Common myeloid progenitor, CD34-positive (primary cell): ENCODE measurements around the gene TMED4. TPM values are rescaled to one million over a fixed set of nuclear protein-coding genes. Genes with fewer than 3 reads are reported as not detected.

ENCODE experiments used
- CTCF ChIA-PET: fragments of 350-600 bp; sonication (Branson Sonifier 250); formaldehyde crosslinking; loops from one replicate; lab custom pipeline; 2021; ENCODE audit warnings: antibody characterized with exemption; lab: Charles Lee
- POLR2A ChIA-PET: fragments of 350-600 bp; sonication (Branson Sonifier 250); formaldehyde crosslinking; loops from one replicate; lab custom pipeline; 2021; ENCODE audit warnings: antibody characterized with exemption; lab: Charles Lee
- DNase-seq, 3 donors: peaks; one replicate each; pipeline versions ENCODE4 v3.0.0 to v3.0.0-alpha.2; 2013
- H3K27ac ChIP-seq, 2 experiments: 1 replicate in 1 of 2; 2 replicates in 1 of 2; pipeline ENCODE4 v1.7.0; 2013; ENCODE audit warnings: inconsistent platforms in 2 of 2, low read length in 2 of 2, mild to moderate bottlenecking in 2 of 2, low read depth in 1 of 2, moderate library complexity in 1 of 2; ENCODE audit not compliant: severe bottlenecking in 2 of 2, insufficient read depth in 1 of 2, poor library complexity in 1 of 2
- H3K27me3 ChIP-seq, 5 experiments: replicated peaks in 2 of 5; 1 replicate in 3 of 5; 2 replicates in 2 of 5; pipeline versions ENCODE4 v1.6.1 to v1.7.0; 2013; ENCODE audit warnings: low read length in 4 of 5, mild to moderate bottlenecking in 2 of 5, moderate library complexity in 2 of 5, inconsistent platforms in 1 of 5; ENCODE audit not compliant: insufficient read depth in 5 of 5, control insufficient read depth in 4 of 5
- H3K36me3 ChIP-seq, 4 experiments: 1 replicate in 2 of 4; 2 replicates in 2 of 4; pipeline versions ENCODE4 v1.6.1 to v1.7.0; 2013; ENCODE audit warnings: low read length in 3 of 4, control low read depth in 1 of 4, mild to moderate bottlenecking in 1 of 4; ENCODE audit not compliant: control insufficient read depth in 4 of 4, insufficient read depth in 4 of 4
- H3K4me1 ChIP-seq, 4 experiments: 1 replicate in 3 of 4; 2 replicates in 1 of 4; pipeline versions ENCODE4 v1.6.1 to v1.7.1; 2013; ENCODE audit warnings: low read length in 3 of 4, mild to moderate bottlenecking in 3 of 4, control low read depth in 1 of 4, inconsistent platforms in 1 of 4, moderate library complexity in 1 of 4; ENCODE audit not compliant: control insufficient read depth in 4 of 4, insufficient read depth in 4 of 4; ENCODE audit errors: control extremely low read depth in 1 of 4
- H3K4me3 ChIP-seq, 7 experiments: 1 replicate in 4 of 7; 2 replicates in 3 of 7; pipeline versions ENCODE4 v1.5.1 to v1.7.0; 2013; ENCODE audit warnings: mild to moderate bottlenecking in 7 of 7, low read length in 6 of 7, moderate library complexity in 6 of 7, inconsistent platforms in 2 of 7, low read depth in 2 of 7, control low read depth in 1 of 7; ENCODE audit not compliant: insufficient read depth in 4 of 7, control insufficient read depth in 1 of 7; ENCODE audit errors: extremely low read depth in 1 of 7
- H3K9me3 ChIP-seq, 5 experiments: 1 replicate in 4 of 5; 2 replicates in 1 of 5; pipeline versions ENCODE4 v1.6.1 to v1.7.1; 2013; ENCODE audit warnings: low read length in 4 of 5, mild to moderate bottlenecking in 2 of 5, inconsistent platforms in 1 of 5, low read depth in 1 of 5, moderate library complexity in 1 of 5; ENCODE audit not compliant: control insufficient read depth in 4 of 5, insufficient read depth in 2 of 5; ENCODE audit errors: control extremely low read depth in 1 of 5
- WGBS: methylation state at CpG from one replicate; pipeline ENCODE4 v1.1.5; 2013; ENCODE audit not compliant: insufficient coverage; 5-methylcytosine and 5-hydroxymethylcytosine counted together
- polyA plus RNA-seq: library from polyadenylated mRNA; unstranded; fragments of 120-200 nt; gene quantifications from one replicate; pipeline ENCODE4 v1.2.1, GENCODE V29; 2013

Gene TMED4
- polyA plus RNA-seq: 57.4 TPM

DNA sequence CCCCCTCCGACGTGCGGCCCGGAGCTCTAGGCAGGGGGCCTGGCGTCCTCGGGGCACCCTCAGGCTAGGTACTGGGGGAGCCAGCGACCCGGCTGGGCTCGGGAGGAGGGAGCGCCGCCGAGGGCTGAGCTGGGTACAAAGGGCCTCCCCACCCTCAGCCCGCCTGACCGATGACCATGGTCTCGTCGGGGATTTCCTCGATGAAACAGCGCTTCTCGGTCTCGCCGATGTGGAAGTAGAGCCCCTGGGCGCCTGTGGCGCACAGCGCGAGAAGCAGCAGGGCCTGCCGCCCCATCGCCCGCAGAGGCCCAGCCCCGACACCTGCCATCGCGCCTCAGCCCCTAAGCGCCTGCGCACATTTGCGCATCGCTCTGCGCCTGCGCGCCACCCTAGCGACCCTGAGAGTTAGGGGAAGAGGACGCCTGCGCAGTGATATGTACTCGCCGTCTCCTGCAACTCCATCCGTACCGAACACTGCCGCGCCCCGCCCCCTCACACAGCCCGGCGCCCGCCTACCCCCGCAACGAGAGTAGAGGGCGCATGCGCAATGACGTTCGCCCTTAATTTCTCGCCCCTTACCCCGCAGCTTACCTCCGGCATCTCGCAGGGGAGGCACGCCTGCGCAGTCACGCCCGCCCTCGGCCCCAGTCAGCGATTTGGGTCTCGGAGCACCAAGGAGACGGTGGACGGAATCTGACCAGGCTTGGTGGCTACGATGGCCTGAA is at the start of gene TMED4:
TMED4 (minus strand) TSS at position 353 of the 725 bp plus-strand sequence; CDS start at position 328, 25 bp downstream.
- ChIA-PET CTCF (interaction anchor here (0.9 to 2.2 kb wide), 5 partner anchors 9 to 266 kb away, joined by 3 to 7 read pairs (median 4); partner anchors contain the start of gene OGDH), POLR2A (interaction anchor here (0.5 to 1.6 kb wide), 9 partner anchors 8 to 530 kb away, joined by 3 to 5 read pairs (median 3); partner anchors contain the start of genes DDX56, OGDH and TBRG4)
- H3K27me3 ChIP-seq: no peaks in the 10 kb centered on the region
- H3K27ac ChIP-seq: peak within 1 kb of the TSS; percentile 79 to 96
- DNase-seq: peak; percentile 99
- no peaks in the 10 kb centered on the region for H3K9me3 ChIP-seq
- H3K4me3 ChIP-seq: peak within 1 kb of the TSS; percentile 47 to 96 (median 84)
- peaks cover 8 to 22% (median 18%) of the 10 kb centered on the region in 4 experiments for H3K4me1 ChIP-seq
- under 1% methylated on average over 65 of the region's 71 CpGs for WGBS
- peaks cover 12 to 28% (median 22%) of the 10 kb centered on the region in 4 experiments for H3K36me3 ChIP-seq

- DNase-seq: peak in 2 of 3 donors; percentile 77 to 84
- ChIA-PET CTCF (interaction anchor here (1.1 to 1.5 kb wide), 4 partner anchors 9 to 14 kb away, joined by 3 to 5 read pairs (median 4); no protein-coding TSS in a partner anchor), POLR2A (interaction anchor here (0.6 kb wide), 1 partner anchor 205 kb away, joined by 4 read pairs; no protein-coding TSS in a partner anchor)
- Histone ChIP-seq H3K4me1 (peaks cover 20 to 68% (median 57%) of the 10 kb centered on the region in 4 experiments), H3K27me3 (no peaks in the 10 kb centered on the region), H3K36me3 (peaks cover 1 to 21% (median 8%) of the 10 kb centered on the region in 4 experiments), H3K4me3 (no peak overlapping the region), H3K27ac (no peak overlapping the region), H3K9me3 (no peaks in the 10 kb centered on the region)
- WGBS: 33% methylated on average over 4 of the region's 6 CpGs
Measured at GRCh38 chr7:44631458-44632115, 49.6 kb upstream of the TMED4 start.

GRCh38 chr7:44630792-44631457 is 48.9 kb upstream of the TMED4 start:
- POLR2A ChIA-PET: interaction anchor here (0.6 kb wide), 1 partner anchor 206 kb away, joined by 4 read pairs; no protein-coding TSS in a partner anchor

GRCh38 chr7:44629829-44630522 is 47.9 kb upstream of the TMED4 start:
- Histone ChIP-seq H3K4me3 (no peak overlapping the region), H3K27ac (no peak overlapping the region), H3K27me3 (no peaks in the 10 kb centered on the region), H3K9me3 (no peaks in the 10 kb centered on the region), H3K4me1 (peaks cover 17 to 52% (median 42%) of the 10 kb centered on the region in 4 experiments), H3K36me3 (peaks cover 5 to 31% (median 18%) of the 10 kb centered on the region in 4 experiments)
- DNase-seq: peak in 1 of 3 donors; percentile 23
- 88% methylated on average over 11 of the region's 13 CpGs for WGBS
- ChIA-PET CTCF (interaction anchor here (1.9 to 2.1 kb wide), 2 partner anchors 12 to 23 kb away, joined by 6 to 10 read pairs; partner anchors contain the start of gene OGDH), POLR2A (no interaction called here)

More at GRCh38 chr7:44630792-44631457, 48.9 kb upstream of the TMED4 start:
- no peak for DNase-seq
- Histone ChIP-seq H3K27me3 (no peaks in the 10 kb centered on the region), H3K4me1 (peaks cover 17 to 61% (median 50%) of the 10 kb centered on the region in 4 experiments), H3K4me3 (no peak overlapping the region), H3K36me3 (peaks cover 2 to 22% (median 13%) of the 10 kb centered on the region in 4 experiments), H3K27ac (no peak overlapping the region), H3K9me3 (no peaks in the 10 kb centered on the region)
- WGBS: 84% methylated on average over 6 of the region's 11 CpGs
- CTCF ChIA-PET: interaction anchor here (1.1 to 1.5 kb wide), 4 partner anchors 8 to 14 kb away, joined by 3 to 5 read pairs (median 4); no protein-coding TSS in a partner anchor

- Histone ChIP-seq H3K27ac (no peak overlapping the region), H3K9me3 (no peaks in the 10 kb centered on the region), H3K4me3 (no peak overlapping the region), H3K36me3 (peaks cover 9 to 45% (median 22%) of the 10 kb centered on the region in 4 experiments), H3K4me1 (peaks cover 9 to 20% (median 13%) of the 10 kb centered on the region in 4 experiments), H3K27me3 (no peaks in the 10 kb centered on the region)
- ChIA-PET POLR2A (no interaction called here), CTCF (no interaction called here)
- no peak for DNase-seq
- WGBS: no CpG with 5 or more reads among the region's 4 CpGs
Measured at GRCh38 chr7:44626620-44627019, 44.6 kb upstream of the TMED4 start.
